Muscle layer of duodenum (tissue), 2 donors: ENCODE measurements around the gene MAP4K2.

Experiments
- H3K27ac ChIP-seq: one replicate; pipeline ENCODE4 v1.7.0; 2013; ENCODE audit warnings: mild to moderate bottlenecking, low read length
- H3K27me3 ChIP-seq: one replicate; pipeline ENCODE4 v1.7.0; 2013; ENCODE audit warnings: low read depth, mild to moderate bottlenecking, control low read depth, low read length
- H3K36me3 ChIP-seq, 2 donors: one replicate each; pipeline ENCODE4 v1.7.0; 2013; ENCODE audit warnings: low read length in 2 of 2, control low read depth in 1 of 2, mild to moderate bottlenecking in 1 of 2; ENCODE audit not compliant: insufficient read depth in 2 of 2, control insufficient read depth in 1 of 2
- H3K4me1 ChIP-seq, 2 donors: one replicate each; pipeline ENCODE4 v1.7.0; 2013; ENCODE audit warnings: low read length in 2 of 2, mild to moderate bottlenecking in 2 of 2, control low read depth in 1 of 2, moderate library complexity in 1 of 2; ENCODE audit not compliant: insufficient read depth in 2 of 2, control insufficient read depth in 1 of 2
- H3K4me3 ChIP-seq, 2 donors: one replicate each; pipeline ENCODE4 v1.7.0; 2013; ENCODE audit warnings: low read length in 2 of 2, low read depth in 1 of 2, mild to moderate bottlenecking in 1 of 2
- H3K9me3 ChIP-seq, 2 donors: one replicate each; pipeline ENCODE4 v1.7.0; 2013; ENCODE audit warnings: low read length in 2 of 2, control low read depth in 1 of 2, mild to moderate bottlenecking in 1 of 2; ENCODE audit not compliant: control insufficient read depth in 1 of 2
- donor health status: healthy.

The MAP4K2 gene

GRCh38 chr11:64770120-64770519, 32.9 kb downstream of the MAP4K2 start:
- Histone ChIP-seq H3K4me3 (no peak overlapping the region), H3K9me3 (no peaks in the 10 kb centered on the region), H3K27ac (no peak overlapping the region), H3K27me3 (no peaks in the 10 kb centered on the region), H3K36me3 (peaks cover 83 to 88% of the 10 kb centered on the region in 2 donors), H3K4me1 (peaks cover 0 to 40% of the 10 kb centered on the region in 2 donors)

GRCh38 chr11:64769283-64769682, 33.7 kb downstream of the MAP4K2 start:
- Histone ChIP-seq H3K27me3 (no peaks in the 10 kb centered on the region), H3K36me3 (peaks cover 84 to 92% of the 10 kb centered on the region in 2 donors), H3K4me1 (peaks cover 8 to 43% of the 10 kb centered on the region in 2 donors), H3K4me3 (no peak overlapping the region), H3K27ac (no peak overlapping the region), H3K9me3 (no peaks in the 10 kb centered on the region)

- Histone ChIP-seq H3K27me3 (no peaks in the 10 kb centered on the region), H3K4me1 (peaks cover 17 to 43% of the 10 kb centered on the region in 2 donors), H3K36me3 (peaks cover 86 to 90% of the 10 kb centered on the region in 2 donors), H3K27ac (no peak overlapping the region), H3K4me3 (no peak overlapping the region), H3K9me3 (no peaks in the 10 kb centered on the region)
Measured at GRCh38 chr11:64768300-64768694, 34.7 kb downstream of the MAP4K2 start.

- H3K4me1 ChIP-seq = peaks cover 23 to 43% of the 10 kb centered on the region in 2 donors
- H3K27ac ChIP-seq = no peak overlapping the region
- H3K27me3 ChIP-seq = no peaks in the 10 kb centered on the region
- no peak overlapping the region for H3K4me3 ChIP-seq
- peaks cover 85 to 86% of the 10 kb centered on the region in 2 donors for H3K36me3 ChIP-seq
- H3K9me3 ChIP-seq = no peaks in the 10 kb centered on the region
Measured at GRCh38 chr11:64767344-64768299, 35.4 kb downstream of the MAP4K2 start.

GRCh38 chr11:64766881-64767280, 36.1 kb downstream of the MAP4K2 start:
- H3K9me3 ChIP-seq = no peaks in the 10 kb centered on the region
- peaks cover 25 to 44% of the 10 kb centered on the region in 2 donors for H3K4me1 ChIP-seq
- H3K27ac ChIP-seq = no peak overlapping the region

GRCh38 chr11:64765851-64766665, 37.0 kb downstream of the MAP4K2 start:
- no peak overlapping the region for H3K27ac ChIP-seq
- peaks cover 25 to 46% of the 10 kb centered on the region in 2 donors for H3K4me1 ChIP-seq
- no peak overlapping the region for H3K4me3 ChIP-seq
- H3K27me3 ChIP-seq = no peaks in the 10 kb centered on the region
- H3K9me3 ChIP-seq = no peaks in the 10 kb centered on the region
- peaks cover 74 to 77% of the 10 kb centered on the region in 2 donors for H3K36me3 ChIP-seq

More at GRCh38 chr11:64766881-64767280, 36.1 kb downstream of the MAP4K2 start:
- peaks cover 80 to 82% of the 10 kb centered on the region in 2 donors for H3K36me3 ChIP-seq
- no peaks in the 10 kb centered on the region for H3K27me3 ChIP-seq
- H3K4me3 ChIP-seq = no peak overlapping the region

GRCh38 chr11:64765291-64765850, 37.6 kb downstream of the MAP4K2 start:
- no peak overlapping the region for H3K4me3 ChIP-seq
- H3K36me3 ChIP-seq = peaks cover 67 to 70% of the 10 kb centered on the region in 2 donors
- no peaks in the 10 kb centered on the region for H3K27me3 ChIP-seq
- no peak overlapping the region for H3K27ac ChIP-seq
- no peaks in the 10 kb centered on the region for H3K9me3 ChIP-seq
- H3K4me1 ChIP-seq = peaks cover 26 to 53% of the 10 kb centered on the region in 2 donors

- no peaks in the 10 kb centered on the region for H3K27me3 ChIP-seq
- no peak overlapping the region for H3K4me3 ChIP-seq
- peaks cover 30 to 59% of the 10 kb centered on the region in 2 donors for H3K4me1 ChIP-seq
- no peaks in the 10 kb centered on the region for H3K9me3 ChIP-seq
- no peak overlapping the region for H3K27ac ChIP-seq
- peaks cover 61 to 64% of the 10 kb centered on the region in 2 donors for H3K36me3 ChIP-seq
Measured at GRCh38 chr11:64764753-64765152, 38.3 kb downstream of the MAP4K2 start.

- Histone ChIP-seq H3K36me3 (peaks cover 54 to 58% of the 10 kb centered on the region in 2 donors), H3K27ac (no peak overlapping the region), H3K27me3 (no peaks in the 10 kb centered on the region), H3K4me3 (peak overlapping the region in 1 of 2 donors; percentile 17), H3K9me3 (no peaks in the 10 kb centered on the region), H3K4me1 (peaks cover 30 to 65% of the 10 kb centered on the region in 2 donors)
Measured at GRCh38 chr11:64764040-64764611, 38.9 kb downstream of the MAP4K2 start.

- Histone ChIP-seq H3K4me1 (peaks cover 30 to 70% of the 10 kb centered on the region in 2 donors), H3K36me3 (peaks cover 49 to 52% of the 10 kb centered on the region in 2 donors), H3K27me3 (no peaks in the 10 kb centered on the region), H3K9me3 (no peaks in the 10 kb centered on the region), H3K27ac (peak overlapping the region; percentile 42), H3K4me3 (peak overlapping the region in 1 of 2 donors; percentile 17)
Measured at GRCh38 chr11:64763526-64764039, 39.4 kb downstream of the MAP4K2 start.
